ENCODE measurements around the gene P3H2. TPM values are rescaled to one million over a fixed set of nuclear protein-coding genes. Genes with fewer than 3 reads are reported as not detected.

P3H2 gene
- total RNA-seq, 2 donors from 2014 or later = 5.1 to 5.4 TPM

DNA sequence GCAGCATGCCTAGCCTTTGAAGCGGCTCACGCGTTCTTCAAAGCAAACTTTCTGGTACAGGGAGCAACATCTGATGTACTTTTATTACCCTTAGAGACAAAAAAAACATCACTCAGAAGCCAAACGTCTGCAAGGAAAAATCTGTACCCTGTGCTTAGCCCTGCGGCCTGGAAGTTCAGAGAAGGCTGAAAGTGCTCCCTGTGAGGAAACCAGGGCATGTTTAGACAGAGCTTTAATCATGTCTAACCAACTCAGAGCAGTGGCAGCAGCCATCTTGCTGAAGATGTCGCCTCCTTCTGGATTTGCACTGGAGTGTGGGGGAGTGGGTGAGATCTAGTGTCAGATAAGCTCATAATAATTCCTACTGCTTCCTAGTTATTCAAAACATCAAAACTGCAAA is 170.4 kb downstream of the P3H2 start:
- Histone ChIP-seq H3K27me3 (no peaks in the 10 kb centered on the region), H3K36me3 (no peaks in the 10 kb centered on the region), H3K9me3 (no peaks in the 10 kb centered on the region), H3K4me1 (no peaks in the 10 kb centered on the region), H3K4me3 (no peak overlapping the region), H3K27ac (no peak overlapping the region)
- TF ChIP-seq, protein P1, sequence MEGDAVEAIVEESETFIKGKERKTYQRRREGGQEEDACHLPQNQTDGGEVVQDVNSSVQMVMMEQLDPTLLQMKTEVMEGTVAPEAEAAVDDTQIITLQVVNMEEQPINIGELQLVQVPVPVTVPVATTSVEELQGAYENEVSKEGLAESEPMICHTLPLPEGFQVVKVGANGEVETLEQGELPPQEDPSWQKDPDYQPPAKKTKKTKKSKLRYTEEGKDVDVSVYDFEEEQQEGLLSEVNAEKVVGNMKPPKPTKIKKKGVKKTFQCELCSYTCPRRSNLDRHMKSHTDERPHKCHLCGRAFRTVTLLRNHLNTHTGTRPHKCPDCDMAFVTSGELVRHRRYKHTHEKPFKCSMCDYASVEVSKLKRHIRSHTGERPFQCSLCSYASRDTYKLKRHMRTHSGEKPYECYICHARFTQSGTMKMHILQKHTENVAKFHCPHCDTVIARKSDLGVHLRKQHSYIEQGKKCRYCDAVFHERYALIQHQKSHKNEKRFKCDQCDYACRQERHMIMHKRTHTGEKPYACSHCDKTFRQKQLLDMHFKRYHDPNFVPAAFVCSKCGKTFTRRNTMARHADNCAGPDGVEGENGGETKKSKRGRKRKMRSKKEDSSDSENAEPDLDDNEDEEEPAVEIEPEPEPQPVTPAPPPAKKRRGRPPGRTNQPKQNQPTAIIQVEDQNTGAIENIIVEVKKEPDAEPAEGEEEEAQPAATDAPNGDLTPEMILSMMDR (IDR thresholded peaks at IDR 0.05) = no peak
- no peak for DNase-seq (ENCODE audit: low spot score)

DNA sequence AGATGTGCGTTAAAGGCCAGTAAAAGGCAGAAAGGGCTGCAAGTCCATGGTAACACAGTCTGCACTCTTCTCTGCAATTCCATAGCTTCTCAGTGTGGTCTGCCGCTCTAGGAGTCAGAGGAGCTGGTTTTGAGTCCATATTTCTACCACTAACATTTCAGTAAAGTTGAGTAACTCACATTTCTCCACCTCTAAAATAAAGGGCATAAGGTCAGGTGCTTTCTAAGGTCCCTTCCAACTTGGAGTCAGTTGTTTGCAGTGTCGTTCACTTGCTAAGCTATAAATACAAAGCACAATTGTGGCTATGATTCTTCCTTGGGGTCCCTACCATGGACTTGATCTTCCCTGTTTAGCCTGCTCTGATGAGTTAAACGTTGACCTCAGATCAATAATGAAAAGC is 171.1 kb downstream of the P3H2 start:
- no peak overlapping the region for H3K27ac ChIP-seq
- H3K27me3 ChIP-seq = no peaks in the 10 kb centered on the region
- TF ChIP-seq, protein P1 (IDR thresholded peaks at IDR 0.05) = no peak

DNA sequence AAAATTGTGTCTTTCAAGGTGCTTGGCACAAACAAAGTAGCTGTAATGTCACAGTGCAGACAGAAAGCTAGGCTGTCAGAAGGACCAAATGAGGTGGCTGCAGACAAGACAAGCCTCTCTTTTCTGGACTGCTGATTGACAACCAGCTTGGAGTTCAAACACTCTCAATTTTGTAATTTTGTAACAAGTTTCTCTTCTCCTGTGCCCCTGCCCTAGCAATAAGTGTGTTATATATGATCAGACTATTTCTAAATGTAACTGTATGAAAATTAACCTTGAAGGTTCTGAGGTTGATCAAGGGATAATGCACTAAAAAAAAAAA is 172.0 kb downstream of the P3H2 start:
- H3K4me1 ChIP-seq = no peaks in the 10 kb centered on the region
- TF ChIP-seq, protein P1 (IDR thresholded peaks at IDR 0.05) = no peak

More for the DNA sequence above, 171.1 kb downstream of the P3H2 start:
- H3K4me3 ChIP-seq = no peak overlapping the region
- no peaks in the 10 kb centered on the region for H3K36me3 ChIP-seq
- no peak for DNase-seq (ENCODE audit: low spot score)
- H3K4me1 ChIP-seq = no peaks in the 10 kb centered on the region
- H3K9me3 ChIP-seq = no peaks in the 10 kb centered on the region

DNA sequence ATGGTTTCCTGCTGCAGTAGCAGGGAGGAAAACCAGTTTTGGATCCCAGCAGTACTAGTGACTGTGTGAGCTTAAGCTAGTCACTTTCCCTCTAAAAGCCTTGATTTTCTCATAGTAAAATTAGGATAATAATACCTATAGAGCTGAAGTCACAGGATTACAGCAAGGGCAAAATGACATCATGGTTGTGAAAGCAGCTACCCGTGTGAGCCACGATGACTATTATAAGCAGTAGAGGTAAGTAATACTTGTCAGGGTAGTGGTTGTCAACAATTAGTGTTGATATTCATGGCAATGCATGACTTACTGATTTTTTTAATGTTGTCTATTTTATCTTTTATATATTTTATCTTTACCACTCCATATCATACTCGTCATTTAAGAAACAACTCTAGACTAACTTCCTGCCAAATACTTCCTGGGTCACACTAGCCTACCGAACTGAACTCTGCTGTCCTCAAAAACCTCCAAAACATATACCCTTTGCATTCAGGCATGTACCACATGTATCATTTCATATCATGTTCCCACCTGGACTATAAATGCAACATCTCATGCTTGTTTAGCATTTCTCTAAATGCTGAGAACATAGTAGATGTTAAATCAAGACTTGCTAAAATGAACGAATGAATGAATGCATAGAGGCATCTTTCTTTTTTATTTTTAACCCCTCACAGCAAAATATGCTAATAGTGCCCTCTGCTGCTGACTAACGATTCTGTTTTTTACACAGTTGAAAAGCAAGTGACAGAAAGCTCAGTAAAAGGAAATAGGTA is 172.6 kb downstream of the P3H2 start:
- H3K4me1 ChIP-seq = no peaks in the 10 kb centered on the region
- TF ChIP-seq, protein P1 (IDR thresholded peaks at IDR 0.05) = peak in 1 of 2 donors; percentile 65
- no peak overlapping the region for H3K27ac ChIP-seq
- no peaks in the 10 kb centered on the region for H3K36me3 ChIP-seq
- H3K9me3 ChIP-seq = no peaks in the 10 kb centered on the region
- no peaks in the 10 kb centered on the region for H3K27me3 ChIP-seq
- DNase-seq (ENCODE audit: low spot score) = no peak
- H3K4me3 ChIP-seq = no peak overlapping the region

More for the DNA sequence above, 172.0 kb downstream of the P3H2 start:
- Histone ChIP-seq H3K36me3 (no peaks in the 10 kb centered on the region), H3K9me3 (no peaks in the 10 kb centered on the region), H3K27ac (no peak overlapping the region), H3K4me3 (no peak overlapping the region), H3K27me3 (no peaks in the 10 kb centered on the region)
- no peak for DNase-seq (ENCODE audit: low spot score)

DNA sequence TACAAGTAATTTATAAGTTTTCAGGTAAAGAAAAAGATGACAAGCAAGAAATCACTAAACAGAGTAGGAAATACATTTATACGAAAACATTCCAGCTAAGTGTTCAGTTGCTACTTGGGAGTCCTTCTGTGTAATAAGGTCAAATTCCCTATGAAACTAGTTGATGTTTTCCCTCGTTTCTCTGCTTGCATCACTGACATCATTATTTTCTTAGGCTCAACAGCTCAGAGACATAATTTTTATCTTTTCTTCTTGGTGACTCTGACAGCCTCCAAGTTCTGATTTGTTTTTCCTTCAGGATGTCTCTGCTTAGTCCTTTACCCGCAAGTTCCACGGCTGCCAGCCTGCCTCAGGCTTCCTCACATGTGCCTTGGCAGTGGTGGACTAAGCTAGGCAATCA is 173.6 kb downstream of the P3H2 start:
- H3K9me3 ChIP-seq = no peaks in the 10 kb centered on the region
- no peaks in the 10 kb centered on the region for H3K36me3 ChIP-seq
- H3K4me3 ChIP-seq = no peak overlapping the region
- no peak for DNase-seq (ENCODE audit: low spot score)
- H3K27me3 ChIP-seq = no peaks in the 10 kb centered on the region
- TF ChIP-seq, protein P1 (IDR thresholded peaks at IDR 0.05) = no peak
- H3K4me1 ChIP-seq = no peaks in the 10 kb centered on the region
- H3K27ac ChIP-seq = no peak overlapping the region

Measured in right atrium auricular region (tissue), 2 donors.